Measurements from ENCODE around the gene RIMBP2.
"Not testable (repeated sequence)": the region's sequence is repeated elsewhere in the genome, so short reads cannot be mapped to it uniquely, and the experiment has no call there.

The RIMBP2 gene

GRCh38 chr12:130706885-130707570, 9.1 kb downstream of the RIMBP2 start:
- DNase-seq (ENCODE audit: low spot score), result no peak

DNA sequence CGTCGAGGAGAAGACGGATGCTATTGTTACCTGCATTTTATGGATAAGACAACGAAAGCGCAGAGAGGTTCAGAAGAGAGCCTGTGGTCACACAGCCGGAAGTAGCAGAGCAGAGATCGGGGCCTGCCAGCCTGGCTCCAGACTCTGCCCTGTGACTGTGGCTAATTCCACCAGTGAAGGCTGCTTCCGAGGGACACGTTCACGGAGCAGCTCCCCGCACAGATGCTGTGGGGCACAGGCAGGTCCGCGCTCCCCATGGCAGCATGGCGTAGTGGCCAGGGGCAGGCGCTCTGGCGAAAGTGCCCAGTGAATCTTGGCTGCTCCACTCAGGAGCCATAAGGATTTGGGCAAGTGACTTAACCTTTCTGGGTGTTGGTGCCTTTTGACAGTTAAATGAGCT, 9.8 kb downstream of the RIMBP2 start:
- no peak for DNase-seq (ENCODE audit: low spot score)

- no peak for DNase-seq (ENCODE audit: low spot score)
Observed at GRCh38 chr12:130705178-130705822, 10.8 kb downstream of the RIMBP2 start.

GRCh38 chr12:130704606-130705005, 11.5 kb downstream of the RIMBP2 start:
- DNase-seq (ENCODE audit: low spot score), result no peak

- no peak for DNase-seq (ENCODE audit: low spot score)
Observed at GRCh38 chr12:130703733-130704375, 12.2 kb downstream of the RIMBP2 start.

GRCh38 chr12:130702966-130703732, 12.9 kb downstream of the RIMBP2 start:
- no peak for DNase-seq (ENCODE audit: low spot score)

GRCh38 chr12:130701402-130701744, 14.7 kb downstream of the RIMBP2 start:
- no peak for DNase-seq (ENCODE audit: low spot score)

DNA sequence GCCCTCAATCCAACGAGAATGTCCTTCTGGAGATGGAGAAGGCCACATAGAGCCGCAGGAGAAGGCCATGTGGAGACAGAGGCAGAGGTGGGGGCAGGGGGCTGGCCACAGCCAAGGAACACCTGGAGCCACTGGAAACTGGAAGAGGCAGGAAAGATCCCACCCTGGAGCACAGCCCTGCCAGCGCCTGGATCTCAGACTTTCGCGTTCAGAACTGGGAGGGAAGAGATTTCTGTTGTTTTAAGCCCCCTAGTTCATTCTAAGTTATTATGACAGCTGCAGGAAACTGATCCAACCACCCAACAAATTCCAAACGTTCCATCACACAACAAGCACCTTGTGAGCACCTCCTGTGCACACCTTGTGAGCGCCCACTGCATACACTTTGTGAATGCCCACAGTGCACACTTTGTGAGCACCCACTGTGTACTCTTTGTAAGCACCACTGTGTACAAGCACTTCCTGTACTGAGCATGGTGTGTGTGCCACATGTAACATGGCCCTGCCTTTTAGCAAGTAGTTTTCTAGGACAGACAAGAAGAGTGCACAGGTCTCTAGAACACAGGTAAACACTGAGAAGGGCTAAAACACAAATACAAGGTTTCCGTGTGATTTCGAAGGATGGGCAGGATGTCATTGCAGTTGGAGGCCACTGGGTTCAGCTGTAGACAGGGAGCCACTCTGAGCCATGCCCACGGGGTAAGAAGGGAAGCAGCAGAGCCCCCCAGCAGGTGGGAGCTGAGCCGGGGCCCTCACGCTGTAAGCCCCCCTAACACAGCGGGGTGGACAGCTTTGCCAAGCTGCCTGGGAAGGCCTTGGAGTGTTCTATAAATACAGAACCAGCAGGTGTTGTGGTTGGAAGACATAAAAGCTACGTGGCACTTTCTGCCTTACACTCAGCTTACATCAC, 15.4 kb downstream of the RIMBP2 start:
- DNase-seq (ENCODE audit: low spot score), result no peak

- no peak for DNase-seq (ENCODE audit: low spot score)
Observed at GRCh38 chr12:130698106-130698505, 18.0 kb downstream of the RIMBP2 start.

- DNase-seq (ENCODE audit: low spot score), result no peak
Observed at GRCh38 chr12:130696379-130697100, 19.6 kb downstream of the RIMBP2 start.

GRCh38 chr12:130695061-130695460, 21.0 kb downstream of the RIMBP2 start:
- no peak for DNase-seq (ENCODE audit: low spot score)

DNA sequence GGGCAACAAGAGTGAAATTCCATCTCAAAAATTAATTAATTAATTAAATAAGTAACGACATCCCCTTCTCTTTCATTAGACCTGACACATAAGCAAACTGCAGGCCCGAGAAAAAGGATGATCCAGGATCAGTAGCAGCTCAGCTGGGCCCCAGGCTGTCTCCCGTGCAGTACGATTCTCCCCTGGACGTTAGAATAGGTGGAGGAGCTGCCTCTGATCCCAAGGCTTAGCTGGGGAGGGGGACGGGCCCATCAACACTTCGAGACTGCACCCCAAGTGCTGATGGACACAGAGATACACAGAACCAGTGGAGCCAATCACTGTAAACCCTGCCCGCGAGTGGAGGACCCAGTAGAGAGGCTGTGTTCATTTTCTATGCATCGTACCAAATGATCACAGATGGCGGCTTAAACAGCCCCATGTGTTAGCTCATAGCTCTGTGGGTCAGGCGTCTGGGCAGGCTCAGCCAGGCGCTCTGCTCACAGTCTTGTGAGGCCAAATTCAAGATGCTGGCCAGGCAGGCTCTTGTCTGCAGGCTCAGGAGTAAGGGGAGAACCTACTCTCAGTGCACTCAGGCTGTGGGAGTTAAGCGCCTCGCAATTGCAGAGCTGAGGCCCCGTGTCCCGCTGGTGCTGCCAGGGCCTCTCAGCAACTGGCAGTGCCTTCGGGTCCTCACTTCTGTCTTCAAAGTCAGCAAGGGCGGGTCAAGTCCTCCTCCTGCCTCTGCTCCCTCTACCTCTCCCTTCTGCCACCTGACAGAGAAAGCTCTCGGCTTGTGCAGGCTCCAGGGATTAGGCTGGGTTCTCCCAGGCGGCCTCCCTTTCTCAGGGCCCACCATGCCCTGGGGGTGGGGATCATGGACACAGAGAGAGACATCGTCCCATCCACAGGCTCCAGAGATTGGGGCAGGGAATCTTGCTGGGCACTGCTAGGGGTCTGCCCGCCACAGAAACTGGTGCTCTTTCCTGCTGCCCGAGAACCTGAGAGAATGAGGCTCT, 26.4 kb downstream of the RIMBP2 start:
- no peak for DNase-seq (ENCODE audit: low spot score)

DNA sequence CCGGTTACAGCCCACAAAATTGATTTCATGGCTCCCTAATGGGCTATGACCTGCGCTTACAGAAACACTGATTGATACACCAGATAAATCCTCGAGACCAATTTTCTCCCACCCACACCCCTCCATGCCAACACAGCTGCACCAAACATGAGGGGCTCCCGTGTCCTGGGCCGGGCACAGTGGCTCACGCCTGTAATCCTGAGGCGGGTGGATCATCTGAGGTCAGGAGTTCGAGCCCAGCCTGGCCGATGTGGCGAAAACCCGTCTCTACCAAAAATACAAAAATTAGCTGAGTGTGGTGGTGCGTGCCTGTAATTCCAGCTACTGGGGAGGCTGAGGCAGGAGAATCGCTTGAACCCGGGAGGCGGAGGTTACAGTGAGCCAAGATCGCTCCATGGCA, 27.1 kb downstream of the RIMBP2 start:
- not testable (repeated sequence) for DNase-seq (ENCODE audit: low spot score)

GRCh38 chr12:130687796-130688778, 28.0 kb downstream of the RIMBP2 start:
- DNase-seq (ENCODE audit: low spot score), result no peak

DNA sequence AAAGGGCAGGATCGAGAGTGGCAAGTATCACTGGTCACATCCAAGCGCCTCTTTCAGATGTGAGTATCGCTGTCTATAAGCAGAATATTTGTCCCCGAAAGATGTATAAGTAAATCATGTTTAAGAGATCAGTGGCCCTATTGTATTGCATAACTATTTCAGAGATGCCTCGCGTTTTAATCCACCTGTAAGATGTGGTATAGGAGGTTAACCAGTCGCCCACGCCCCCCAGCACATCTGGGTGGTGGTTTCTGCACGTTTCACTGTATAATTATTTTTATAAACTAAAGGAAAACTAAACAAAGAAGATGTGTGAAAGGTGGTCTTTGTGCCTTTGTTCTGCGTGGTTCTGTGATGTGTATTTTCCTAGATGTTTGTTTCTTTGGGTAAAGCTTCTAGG, 28.9 kb downstream of the RIMBP2 start:
- no peak for DNase-seq (ENCODE audit: low spot score)

DNA sequence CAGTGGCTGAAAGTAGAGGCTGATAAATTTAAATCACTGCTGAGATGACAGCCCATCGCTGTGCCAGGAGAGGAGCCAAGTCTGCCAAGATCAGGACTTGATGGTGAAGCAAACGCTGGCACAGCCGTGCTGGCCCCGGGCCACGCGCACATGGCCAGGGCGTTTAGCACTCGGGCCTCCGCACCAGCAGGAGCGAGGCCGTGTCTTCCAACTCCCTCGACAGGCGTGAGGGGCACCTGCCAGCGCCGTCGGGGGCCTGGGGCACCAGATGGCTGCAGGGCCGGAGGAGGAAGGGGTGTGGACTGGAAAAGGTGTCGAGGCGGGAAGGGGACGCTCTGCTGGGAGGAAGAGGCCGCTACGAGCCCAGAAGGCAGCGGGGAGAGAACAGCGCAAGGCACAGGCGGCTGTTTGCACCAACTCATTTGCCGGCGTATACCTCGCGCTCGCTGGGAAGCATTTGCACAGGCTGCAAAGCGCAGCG, 29.5 kb downstream of the RIMBP2 start:
- no peak for DNase-seq (ENCODE audit: low spot score)

GRCh38 chr12:130685850-130686249, 30.2 kb downstream of the RIMBP2 start:
- no peak for DNase-seq (ENCODE audit: low spot score)

- DNase-seq (ENCODE audit: low spot score), result no peak
Observed at GRCh38 chr12:130685250-130685787, 30.8 kb downstream of the RIMBP2 start.

Measured in NAMALWA (cell line).